ENCODE measurements around the gene STX1A. TPM values are rescaled to one million over a fixed set of nuclear protein-coding genes. Genes with fewer than 3 reads are reported as not detected.

STX1A gene
- total RNA-seq, 2 donors from 2014 or later: 7.0 to 7.2 TPM

- TF ChIP-seq CTCF (IDR thresholded peaks at IDR 0.05): no peak
- intact Hi-C loops (cut with DNase I): no loop called here
- H3K9ac ChIP-seq (ENCODE audit: low read depth in 2 of 2, low read length in 2 of 2): no peak overlapping the region
- H3K27me3 ChIP-seq: no peaks in the 10 kb centered on the region
- H3K36me3 ChIP-seq: no peaks in the 10 kb centered on the region
- no peak overlapping the region for H3K4me3 ChIP-seq
- H3K9me3 ChIP-seq: no peaks in the 10 kb centered on the region
- DNase-seq: no peak
- H3K27ac ChIP-seq: no peak overlapping the region
- H3K4me1 ChIP-seq: no peaks in the 10 kb centered on the region
Observed at GRCh38 chr7:73699370-73700068, 19.9 kb downstream of the STX1A start.

GRCh38 chr7:73698410-73698809, 21.1 kb downstream of the STX1A start:
- no peaks in the 10 kb centered on the region for H3K36me3 ChIP-seq
- no peaks in the 10 kb centered on the region for H3K27me3 ChIP-seq
- intact Hi-C loops (cut with DNase I): no loop called here
- H3K9ac ChIP-seq (ENCODE audit: low read depth in 2 of 2, low read length in 2 of 2): no peak overlapping the region
- no peak overlapping the region for H3K27ac ChIP-seq
- no peak for TF ChIP-seq CTCF (IDR thresholded peaks at IDR 0.05)
- no peak overlapping the region for H3K4me3 ChIP-seq
- DNase-seq: no peak
- no peaks in the 10 kb centered on the region for H3K9me3 ChIP-seq
- H3K4me1 ChIP-seq: no peaks in the 10 kb centered on the region

GRCh38 chr7:73696372-73696771, 23.1 kb downstream of the STX1A start:
- H3K4me3 ChIP-seq: no peak overlapping the region
- no peak for TF ChIP-seq CTCF (IDR thresholded peaks at IDR 0.05)
- H3K27me3 ChIP-seq: no peaks in the 10 kb centered on the region
- no peak for DNase-seq
- H3K36me3 ChIP-seq: no peaks in the 10 kb centered on the region
- H3K9ac ChIP-seq (ENCODE audit: low read depth in 2 of 2, low read length in 2 of 2): no peak overlapping the region
- intact Hi-C loops (cut with DNase I): no loop called here
- no peaks in the 10 kb centered on the region for H3K9me3 ChIP-seq
- no peak overlapping the region for H3K27ac ChIP-seq
- no peaks in the 10 kb centered on the region for H3K4me1 ChIP-seq

- H3K9me3 ChIP-seq: no peaks in the 10 kb centered on the region
- H3K36me3 ChIP-seq: peaks cover 4% of the 10 kb centered on the region
- DNase-seq: no peak
- no peaks in the 10 kb centered on the region for H3K27me3 ChIP-seq
- H3K9ac ChIP-seq (ENCODE audit: low read depth in 2 of 2, low read length in 2 of 2): no peak overlapping the region
- no peak overlapping the region for H3K4me3 ChIP-seq
- H3K27ac ChIP-seq: no peak overlapping the region
- intact Hi-C loops (cut with DNase I): no loop called here
- no peak for TF ChIP-seq CTCF (IDR thresholded peaks at IDR 0.05)
- no peaks in the 10 kb centered on the region for H3K4me1 ChIP-seq
Observed at GRCh38 chr7:73690646-73691045, 28.8 kb downstream of the STX1A start.

GRCh38 chr7:73688288-73688687, 31.2 kb downstream of the STX1A start:
- TF ChIP-seq CTCF (IDR thresholded peaks at IDR 0.05): no peak
- Histone ChIP-seq H3K4me1 (no peaks in the 10 kb centered on the region), H3K27me3 (no peaks in the 10 kb centered on the region), H3K27ac (no peak overlapping the region), H3K4me3 (no peak overlapping the region), H3K36me3 (peaks cover 4% of the 10 kb centered on the region), H3K9ac (ENCODE audit: low read depth in 2 of 2, low read length in 2 of 2) (no peak overlapping the region), H3K9me3 (no peaks in the 10 kb centered on the region)
- no peak for DNase-seq
- intact Hi-C loops (cut with DNase I): no loop called here

Data from colonic mucosa (tissue), 4 donors.